Neural crest cell (in vitro differentiated cells): Measurements from ENCODE around the gene THAP12. TPM values are rescaled to one million over a fixed set of nuclear protein-coding genes. Genes with fewer than 3 reads are reported as not detected.

Experiments
- DNase-seq: peaks from one replicate; pipeline ENCODE4 v3.0.0; 2021; ENCODE audit warnings: low read depth, mixed read lengths, low spot score
- H3K27ac Mint-ChIP-seq: one replicate; pipeline ENCODE4 v1.8.0; 2021; ENCODE audit warnings: mild to moderate bottlenecking, mixed read lengths; ENCODE audit not compliant: unreplicated experiment
- H3K27me3 Mint-ChIP-seq: 2 replicates; pipeline ENCODE4 v1.8.0; 2021; ENCODE audit warnings: low read depth, mild to moderate bottlenecking, mixed read lengths
- H3K36me3 Mint-ChIP-seq: 2 replicates; pipeline ENCODE4 v1.8.0; 2021; ENCODE audit warnings: low read depth, mild to moderate bottlenecking, mixed read lengths
- H3K4me1 Mint-ChIP-seq: 2 replicates; pipeline ENCODE4 v1.8.0; 2021; ENCODE audit warnings: mixed read lengths
- H3K4me3 Mint-ChIP-seq: one replicate; pipeline ENCODE4 v1.8.0; 2021; ENCODE audit warnings: mild to moderate bottlenecking, mixed read lengths
- H3K9me3 Mint-ChIP-seq: 2 replicates; pipeline ENCODE4 v1.8.0; 2021; ENCODE audit warnings: mixed read lengths
- CTCF ChIP-seq: fragments of 200-600 bp; sonication (generic); conservative IDR thresholded peaks from 2 replicates; pipeline ENCODE4 v1.5.0; 2021; ENCODE audit warnings: antibody characterized with exemption, mild to moderate bottlenecking
- total RNA-seq: library from RNA; stranded (reverse); gene quantifications from 2 replicates; pipeline ENCODE4 v1.2.1, GENCODE V29; 2021

Gene THAP12
- total RNA-seq, 1 donor from 2014 or later, result 55.2 TPM

- Mint-ChIP-seq H3K4me3 (no peak overlapping the region), H3K27ac (no peak overlapping the region), H3K9me3 (no peaks in the 10 kb centered on the region), H3K27me3 (peaks cover 47% of the 10 kb centered on the region), H3K36me3 (no peaks in the 10 kb centered on the region), H3K4me1 (no peaks in the 10 kb centered on the region)
- TF ChIP-seq CTCF, result no peak
- DNase-seq, result no peak
Measured at GRCh38 chr11:76317296-76317695, 63.6 kb downstream of the THAP12 start.

- DNase-seq, result no peak
- peaks cover 43% of the 10 kb centered on the region for H3K27me3 Mint-ChIP-seq
Measured at GRCh38 chr11:76316726-76317125, 64.2 kb downstream of the THAP12 start.

GRCh38 chr11:76315182-76315853 lies 65.6 kb downstream of the THAP12 start:
- Mint-ChIP-seq H3K27me3 (peaks cover 29% of the 10 kb centered on the region), H3K4me1 (no peaks in the 10 kb centered on the region), H3K9me3 (no peaks in the 10 kb centered on the region), H3K27ac (no peak overlapping the region), H3K4me3 (no peak overlapping the region), H3K36me3 (no peaks in the 10 kb centered on the region)
- DNase-seq, result no peak
- TF ChIP-seq CTCF, result no peak

More at GRCh38 chr11:76316726-76317125, 64.2 kb downstream of the THAP12 start:
- no peaks in the 10 kb centered on the region for H3K9me3 Mint-ChIP-seq
- no peak for TF ChIP-seq CTCF
- H3K4me3 Mint-ChIP-seq, result no peak overlapping the region
- H3K36me3 Mint-ChIP-seq, result no peaks in the 10 kb centered on the region
- no peak overlapping the region for H3K27ac Mint-ChIP-seq
- H3K4me1 Mint-ChIP-seq, result no peaks in the 10 kb centered on the region

GRCh38 chr11:76314741-76315090 lies 66.2 kb downstream of the THAP12 start:
- no peak for DNase-seq
- Mint-ChIP-seq H3K4me3 (no peak overlapping the region), H3K27ac (no peak overlapping the region), H3K9me3 (no peaks in the 10 kb centered on the region), H3K27me3 (peaks cover 23% of the 10 kb centered on the region), H3K4me1 (no peaks in the 10 kb centered on the region), H3K36me3 (no peaks in the 10 kb centered on the region)
- no peak for TF ChIP-seq CTCF

GRCh38 chr11:76313913-76314740 lies 66.8 kb downstream of the THAP12 start:
- H3K27ac Mint-ChIP-seq, result no peak overlapping the region
- no peak for DNase-seq
- H3K4me1 Mint-ChIP-seq, result no peaks in the 10 kb centered on the region
- H3K27me3 Mint-ChIP-seq, result peaks cover 22% of the 10 kb centered on the region
- H3K4me3 Mint-ChIP-seq, result no peak overlapping the region
- H3K9me3 Mint-ChIP-seq, result no peaks in the 10 kb centered on the region
- no peak for TF ChIP-seq CTCF
- H3K36me3 Mint-ChIP-seq, result no peaks in the 10 kb centered on the region
